Measurements from ENCODE around the gene RBM14. TPM values are rescaled to one million over a fixed set of nuclear protein-coding genes. Genes with fewer than 3 reads are reported as not detected.

Gene RBM14
- total RNA-seq, 4 donors from 2014 or later: 42.4 to 72.6 (median 61.5) TPM

DNA sequence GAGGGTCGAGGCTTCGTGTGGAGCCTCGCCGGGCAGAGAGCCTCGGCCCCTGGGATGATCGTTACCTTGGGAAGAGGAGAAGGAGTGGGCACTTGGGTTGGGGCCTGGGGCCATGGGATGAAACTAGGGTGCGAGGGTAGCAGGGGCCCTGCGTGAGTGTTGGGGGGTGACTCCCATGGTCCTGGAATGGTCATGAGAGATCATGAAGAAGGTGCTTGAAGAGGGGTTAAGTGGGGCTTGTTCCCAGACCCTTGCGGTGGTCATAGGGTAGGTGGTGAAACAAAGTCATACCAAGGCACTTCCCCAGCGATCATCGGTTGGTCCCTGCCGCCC, 23.2 kb upstream of the RBM14 start:
- TF ChIP-seq CTCF (IDR thresholded peaks at IDR 0.05): no peak
- no peak for TF ChIP-seq POLR2A (IDR thresholded peaks at IDR 0.05)
- TF ChIP-seq EP300 (IDR thresholded peaks at IDR 0.05): no peak
- DNase-seq (ENCODE audit: low spot score in 2 of 2): no peak
- peak overlapping the region; percentile 37 to 74 (median 66) for H3K4me3 ChIP-seq
- peak overlapping the region; percentile 33 to 89 (median 86) for H3K27ac ChIP-seq
- H3K4me1 ChIP-seq: peaks cover 0 to 38% (median 26%) of the 10 kb centered on the region in 4 donors
- H3K9me3 ChIP-seq: no peaks in the 10 kb centered on the region
- H3K36me3 ChIP-seq: no peaks in the 10 kb centered on the region
- 7% methylated on average over 12 of the region's 12 CpGs for WGBS, 2 donors
- H3K27me3 ChIP-seq: no peaks in the 10 kb centered on the region

DNA sequence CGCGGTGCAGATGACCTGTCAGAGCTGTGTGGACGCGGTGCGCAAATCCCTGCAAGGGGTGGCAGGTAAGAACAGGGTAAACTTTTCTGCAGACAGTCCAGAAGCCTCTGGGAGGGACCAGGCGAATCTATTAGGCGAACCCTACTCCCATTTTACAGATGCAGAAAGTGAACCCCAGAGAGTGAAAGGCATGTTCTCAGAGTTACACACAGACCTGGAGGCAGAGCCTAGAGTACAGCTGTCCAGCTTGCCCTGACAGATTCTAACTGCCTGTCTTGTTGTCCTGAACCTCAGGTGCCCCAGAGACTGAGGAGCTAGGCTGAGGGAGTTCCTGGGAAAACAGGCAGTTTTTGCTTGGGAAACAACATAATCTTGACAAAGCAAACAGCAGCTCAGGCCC, 22.8 kb upstream of the RBM14 start:
- H3K27me3 ChIP-seq: no peaks in the 10 kb centered on the region
- TF ChIP-seq POLR2A (IDR thresholded peaks at IDR 0.05): no peak
- no peak for TF ChIP-seq CTCF (IDR thresholded peaks at IDR 0.05)
- no peak for TF ChIP-seq EP300 (IDR thresholded peaks at IDR 0.05)
- H3K4me1 ChIP-seq: peaks cover 0 to 38% (median 26%) of the 10 kb centered on the region in 4 donors
- peak overlapping the region; percentile 37 to 74 (median 66) for H3K4me3 ChIP-seq
- H3K36me3 ChIP-seq: no peaks in the 10 kb centered on the region
- WGBS, 2 donors: 65 to 69% methylated on average over 7 of the region's 7 CpGs
- no peaks in the 10 kb centered on the region for H3K9me3 ChIP-seq
- peak overlapping the region; percentile 33 to 89 (median 86) for H3K27ac ChIP-seq
- no peak for DNase-seq (ENCODE audit: low spot score in 2 of 2)

DNA sequence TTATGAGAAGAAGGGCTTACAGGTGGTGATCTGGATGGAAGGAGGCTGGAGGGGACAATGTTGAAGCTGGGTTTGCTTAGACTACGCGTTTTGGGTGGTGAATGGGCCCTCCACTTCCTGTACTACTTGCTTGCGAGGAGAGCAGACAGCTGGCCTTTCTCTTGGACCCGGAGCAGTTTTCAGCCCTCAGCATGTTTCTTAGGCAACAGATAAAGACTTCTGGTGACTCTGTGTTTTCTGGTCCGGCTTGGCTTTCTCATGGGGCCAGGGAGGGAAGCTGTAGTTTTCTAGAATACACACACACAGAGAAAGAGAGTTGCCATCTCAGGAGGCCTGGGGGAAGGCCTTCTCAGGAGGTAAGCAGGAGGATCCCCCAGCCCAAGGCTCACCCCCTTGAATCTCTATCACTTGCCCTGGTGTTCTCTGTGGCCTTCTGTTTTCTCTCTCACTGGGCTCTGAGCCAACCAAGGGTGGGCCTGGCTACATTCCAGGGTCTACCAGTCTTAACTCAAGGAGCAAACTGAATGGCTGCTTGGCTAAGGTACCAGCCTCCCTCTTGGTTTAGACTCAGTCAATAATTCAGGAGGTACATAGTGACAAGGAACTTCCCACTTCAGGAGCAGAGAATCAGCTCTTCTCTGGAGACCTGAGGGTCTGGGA, 21.1 kb upstream of the RBM14 start:
- H3K27me3 ChIP-seq: no peaks in the 10 kb centered on the region
- 46 to 51% methylated on average over 5 of the region's 5 CpGs for WGBS, 2 donors
- no peak overlapping the region for H3K4me3 ChIP-seq
- no peak for TF ChIP-seq CTCF (IDR thresholded peaks at IDR 0.05)
- TF ChIP-seq EP300 (IDR thresholded peaks at IDR 0.05): no peak
- TF ChIP-seq POLR2A (IDR thresholded peaks at IDR 0.05): no peak
- no peak for DNase-seq (ENCODE audit: low spot score in 2 of 2)
- H3K27ac ChIP-seq: peak overlapping the region in 2 of 4 donors; percentile 37 to 43
- H3K4me1 ChIP-seq: peaks cover 0 to 44% (median 26%) of the 10 kb centered on the region in 4 donors
- H3K9me3 ChIP-seq: no peaks in the 10 kb centered on the region
- H3K36me3 ChIP-seq: peaks cover 0 to 16% (median 0%) of the 10 kb centered on the region in 3 donors

- TF ChIP-seq CTCF (IDR thresholded peaks at IDR 0.05): no peak
- TF ChIP-seq POLR2A (IDR thresholded peaks at IDR 0.05): no peak
- TF ChIP-seq EP300 (IDR thresholded peaks at IDR 0.05): no peak
- Histone ChIP-seq H3K9me3 (no peaks in the 10 kb centered on the region), H3K27me3 (no peaks in the 10 kb centered on the region), H3K36me3 (peaks cover 0 to 49% (median 0%) of the 10 kb centered on the region in 3 donors), H3K27ac (no peak overlapping the region), H3K4me1 (peaks cover 0 to 56% (median 20%) of the 10 kb centered on the region in 4 donors), H3K4me3 (no peak overlapping the region)
- no peak for DNase-seq (ENCODE audit: low spot score in 2 of 2)
- WGBS, 2 donors: 97% methylated on average over 5 to 6 of the region's 6 CpGs
Measured at GRCh38 chr11:66598993-66599392, 17.4 kb upstream of the RBM14 start.

GRCh38 chr11:66600219-66600618, 16.2 kb upstream of the RBM14 start:
- Histone ChIP-seq H3K36me3 (peaks cover 0 to 61% (median 0%) of the 10 kb centered on the region in 3 donors), H3K27ac (peak overlapping the region in 2 of 4 donors; percentile 11 to 16), H3K4me1 (peaks cover 0 to 44% (median 12%) of the 10 kb centered on the region in 4 donors), H3K4me3 (no peak overlapping the region), H3K9me3 (no peaks in the 10 kb centered on the region), H3K27me3 (no peaks in the 10 kb centered on the region)
- no peak for DNase-seq (ENCODE audit: low spot score in 2 of 2)
- WGBS, 2 donors: 61 to 66% methylated on average over 2 of the region's 2 CpGs
- no peak for TF ChIP-seq POLR2A (IDR thresholded peaks at IDR 0.05)

Measured in tibial nerve (tissue), 4 donors.